GM23248 (cell line): ENCODE data around the gene ERC2. TPM values are rescaled to one million over a fixed set of nuclear protein-coding genes. Genes with fewer than 3 reads are reported as not detected.

ENCODE experiments used
- DNase-seq: peaks from one replicate; pipeline ENCODE4 v3.0.0-alpha.2; 2015
- H2AFZ ChIP-seq: fragments of 200-600 bp; sonication (generic); 2 replicates; pipeline ENCODE4 v1.6.1; 2016; ENCODE audit warnings: antibody characterized with exemption
- H3F3A ChIP-seq: fragments of 200-600 bp; sonication (generic); 2 replicates; pipeline ENCODE4 v1.6.1; 2016; ENCODE audit warnings: mild to moderate bottlenecking, antibody characterized with exemption, mixed run types; ENCODE audit not compliant: insufficient read depth
- H3K27ac ChIP-seq: fragments of 200-600 bp; sonication (generic); 2 replicates; pipeline ENCODE4 v1.5.1; 2016; ENCODE audit warnings: mild to moderate bottlenecking
- H3K27me3 ChIP-seq: fragments of 200-600 bp; sonication (generic); replicated peaks from 2 replicates; pipeline ENCODE4 v1.6.1; 2016; ENCODE audit warnings: mild to moderate bottlenecking; ENCODE audit not compliant: insufficient read depth
- H3K36me3 ChIP-seq: fragments of 200-600 bp; sonication (generic); 2 replicates; pipeline ENCODE4 v1.6.1; 2016; ENCODE audit warnings: low read depth, mild to moderate bottlenecking
- H3K4me1 ChIP-seq: fragments of 200-600 bp; sonication (generic); 2 replicates; pipeline ENCODE4 v1.6.1; 2016; ENCODE audit warnings: mild to moderate bottlenecking; ENCODE audit not compliant: insufficient read depth
- H3K4me2 ChIP-seq: fragments of 200-600 bp; sonication (generic); one replicate; pipeline ENCODE4 v1.6.1; 2016; ENCODE audit warnings: mild to moderate bottlenecking; ENCODE audit not compliant: unreplicated experiment
- H3K4me3 ChIP-seq: fragments of 200-600 bp; sonication (generic); 2 replicates; pipeline ENCODE4 v1.5.1; 2016; ENCODE audit warnings: mild to moderate bottlenecking
- H3K79me2 ChIP-seq: fragments of 200-600 bp; sonication (generic); 2 replicates; pipeline ENCODE4 v1.6.1; 2016; ENCODE audit warnings: mild to moderate bottlenecking; ENCODE audit not compliant: insufficient read depth
- H3K9ac ChIP-seq: fragments of 200-600 bp; sonication (generic); 2 replicates; pipeline ENCODE4 v1.6.1; 2016; ENCODE audit warnings: mild to moderate bottlenecking
- H3K9me2 ChIP-seq: fragments of 200-600 bp; sonication (generic); 2 replicates; pipeline ENCODE4 v1.6.1; 2016; ENCODE audit warnings: mixed run types, mild to moderate bottlenecking, moderate library complexity; ENCODE audit not compliant: insufficient read depth
- H3K9me3 ChIP-seq: fragments of 200-600 bp; sonication (generic); one replicate; pipeline ENCODE4 v1.6.1; 2017; ENCODE audit warnings: low read depth
- H4K20me1 ChIP-seq: fragments of 200-600 bp; sonication (generic); 2 replicates; pipeline ENCODE4 v1.6.0; 2016; ENCODE audit not compliant: insufficient read depth
- EZH2 ChIP-seq: fragments of 200-600 bp; sonication (generic); IDR thresholded peaks from 2 replicates; pipeline ENCODE4 v1.6.1; 2018; ENCODE audit warnings: antibody characterized with exemption, mild to moderate bottlenecking; ENCODE audit not compliant: insufficient read depth, poor library complexity, severe bottlenecking
- EZH2phosphoT487 ChIP-seq: fragments of 200-600 bp; sonication (generic); IDR thresholded peaks from 2 replicates; pipeline ENCODE4 v1.6.1; 2018; ENCODE audit warnings: antibody characterized with exemption, moderate library complexity, mild to moderate bottlenecking, low read depth; ENCODE audit not compliant: insufficient read depth
- WGBS, 2 experiments: methylation state at CpG; one replicate each; pipeline ENCODE4 v1.1.6; 2015 to 2017; ENCODE audit warnings: low lambda C conversion rate in 2 of 2, low coverage in 1 of 2; ENCODE audit errors: missing lambda C conversion rate in 2 of 2; 5-methylcytosine and 5-hydroxymethylcytosine counted together
- in situ Hi-C: fragments of 300-500 bp; cut with MboI; formaldehyde crosslinking; loops from 2 replicates; pipeline ENCODE4 v1.15.0; 2020
- polyA plus RNA-seq: library from polyadenylated mRNA; unstranded; fragments of >200 nt; fragmentation: Nextera tagmentation; extraction: Ambion mirVana; gene quantifications from 2 replicates; pipeline ENCODE4 v1.2.1, GENCODE V29; 2016
- total RNA-seq: library from RNA; depleted of rRNA; stranded (reverse); fragments of >200 nt; shearing (Covaris generic); gene quantifications from 2 replicates; pipeline ENCODE4 v1.2.3, GENCODE V29; 2014

ERC2 gene
- total and polyA plus RNA-seq, 2 experiments from 2014 or later: not detected

- no peaks in the 10 kb centered on the region for H4K20me1 ChIP-seq
- no peaks in the 10 kb centered on the region for H3F3A ChIP-seq
- no peaks in the 10 kb centered on the region for H3K27me3 ChIP-seq
- WGBS, 2 experiments: 36 to 45% methylated on average over 6 of the region's 6 CpGs
- DNase-seq: no peak
- H3K4me2 ChIP-seq: no peak overlapping the region
- no peaks in the 10 kb centered on the region for H3K9me3 ChIP-seq
- H3K79me2 ChIP-seq: no peaks in the 10 kb centered on the region
- no peak overlapping the region for H2AFZ ChIP-seq
- no peaks in the 10 kb centered on the region for H3K4me1 ChIP-seq
- H3K4me3 ChIP-seq: no peak overlapping the region
- in situ Hi-C loops: no loop called here
- H3K36me3 ChIP-seq: no peaks in the 10 kb centered on the region
- H3K27ac ChIP-seq: no peak overlapping the region
- TF ChIP-seq EZH2phosphoT487 (no peak), EZH2 (no peak)
- no peak overlapping the region for H3K9ac ChIP-seq
- no peaks in the 10 kb centered on the region for H3K9me2 ChIP-seq
Measured at GRCh38 chr3:55968331-55968730, 499.9 kb downstream of the ERC2 start.

- DNase-seq: no peak
Measured at GRCh38 chr3:55966566-55966965, 501.7 kb downstream of the ERC2 start.

GRCh38 chr3:55965776-55966175 lies 502.5 kb downstream of the ERC2 start:
- 19 to 28% methylated on average over 5 of the region's 5 CpGs for WGBS, 2 experiments
- H2AFZ ChIP-seq: no peak overlapping the region
- no peaks in the 10 kb centered on the region for H3K79me2 ChIP-seq
- no peak for DNase-seq
- no peaks in the 10 kb centered on the region for H3K9me3 ChIP-seq
- no peaks in the 10 kb centered on the region for H3K4me1 ChIP-seq
- no peak overlapping the region for H3K27ac ChIP-seq
- no peaks in the 10 kb centered on the region for H3F3A ChIP-seq
- no peaks in the 10 kb centered on the region for H3K36me3 ChIP-seq
- no peaks in the 10 kb centered on the region for H3K27me3 ChIP-seq
- no peak for TF ChIP-seq EZH2phosphoT487
- no peak for TF ChIP-seq EZH2
- in situ Hi-C loops: no loop called here
- H3K9ac ChIP-seq: no peak overlapping the region
- no peaks in the 10 kb centered on the region for H3K9me2 ChIP-seq
- no peak overlapping the region for H3K4me3 ChIP-seq
- H4K20me1 ChIP-seq: no peaks in the 10 kb centered on the region
- no peak overlapping the region for H3K4me2 ChIP-seq

More at GRCh38 chr3:55966566-55966965, 501.7 kb downstream of the ERC2 start:
- no peaks in the 10 kb centered on the region for H3K9me3 ChIP-seq
- no peaks in the 10 kb centered on the region for H3F3A ChIP-seq
- H4K20me1 ChIP-seq: no peaks in the 10 kb centered on the region
- no peak overlapping the region for H2AFZ ChIP-seq
- H3K36me3 ChIP-seq: no peaks in the 10 kb centered on the region
- H3K27me3 ChIP-seq: no peaks in the 10 kb centered on the region
- H3K4me3 ChIP-seq: no peak overlapping the region
- H3K4me2 ChIP-seq: no peak overlapping the region
- in situ Hi-C loops: no loop called here
- H3K9me2 ChIP-seq: no peaks in the 10 kb centered on the region
- no peaks in the 10 kb centered on the region for H3K4me1 ChIP-seq
- 9 to 11% methylated on average over 1 of the region's 1 CpG for WGBS, 2 experiments
- TF ChIP-seq EZH2 (no peak), EZH2phosphoT487 (no peak)
- H3K27ac ChIP-seq: no peak overlapping the region
- no peak overlapping the region for H3K9ac ChIP-seq
- H3K79me2 ChIP-seq: no peaks in the 10 kb centered on the region

- H4K20me1 ChIP-seq: no peaks in the 10 kb centered on the region
- DNase-seq: no peak
- no peaks in the 10 kb centered on the region for H3K9me3 ChIP-seq
- no peak overlapping the region for H3K4me3 ChIP-seq
- 0% methylated on average over 2 of the region's 2 CpGs for WGBS, 2 experiments
- H3K9me2 ChIP-seq: no peaks in the 10 kb centered on the region
- H3K4me1 ChIP-seq: no peaks in the 10 kb centered on the region
- in situ Hi-C loops: no loop called here
- TF ChIP-seq EZH2phosphoT487 (no peak), EZH2 (no peak)
- no peaks in the 10 kb centered on the region for H3K36me3 ChIP-seq
- H3K4me2 ChIP-seq: no peak overlapping the region
- no peak overlapping the region for H2AFZ ChIP-seq
- no peaks in the 10 kb centered on the region for H3F3A ChIP-seq
- H3K27me3 ChIP-seq: no peaks in the 10 kb centered on the region
- no peak overlapping the region for H3K27ac ChIP-seq
- no peak overlapping the region for H3K9ac ChIP-seq
- no peaks in the 10 kb centered on the region for H3K79me2 ChIP-seq
Measured at GRCh38 chr3:55964491-55964985, 503.7 kb downstream of the ERC2 start.

- Histone ChIP-seq H3K4me2 (no peak overlapping the region), H3K27me3 (no peaks in the 10 kb centered on the region), H3K36me3 (no peaks in the 10 kb centered on the region), H2AFZ (no peak overlapping the region), H3K9me3 (no peaks in the 10 kb centered on the region), H3K79me2 (no peaks in the 10 kb centered on the region), H3K4me3 (no peak overlapping the region), H3K9ac (no peak overlapping the region), H3F3A (no peaks in the 10 kb centered on the region), H4K20me1 (no peaks in the 10 kb centered on the region), H3K9me2 (no peaks in the 10 kb centered on the region), H3K27ac (no peak overlapping the region), H3K4me1 (no peaks in the 10 kb centered on the region)
- in situ Hi-C loops: no loop called here
- no peak for DNase-seq
- TF ChIP-seq EZH2phosphoT487: no peak
- TF ChIP-seq EZH2: no peak
- WGBS, 2 experiments: 25 to 34% methylated on average over 6 of the region's 6 CpGs
Measured at GRCh38 chr3:55963601-55964000, 504.7 kb downstream of the ERC2 start.
